Posterior vena cava (tissue), 2 donors: ENCODE results near the gene BLVRA. TPM values are rescaled to one million over a fixed set of nuclear protein-coding genes. Genes with fewer than 3 reads are reported as not detected.

ENCODE experiments used
- DNase-seq: peaks from one replicate; pipeline ENCODE4 v3.0.0-alpha.2; 2020; ENCODE audit warnings: low spot score
- intact Hi-C, 2 donors: fragments of 100-400 bp; cut with DNase I; formaldehyde crosslinking; loops; one replicate each; pipeline versions ENCODE4 v1.14.1 to v1.14.2; 2022 to 2023
- total RNA-seq, 2 donors: library from RNA; stranded (reverse); fragmentation: NEBNext Ultra II Directional; extraction: Animal tissue kit (Norgen Biotek cat#: 25700); gene quantifications; one replicate each; pipeline ENCODE4 v1.2.1, GENCODE V29; 2021
- donor health status: DM: yes; HTN: yes; CAD: no.
- donor health status: DM: yes; HTN: yes; CAD: no.

The BLVRA gene
- total RNA-seq, 2 donors from 2014 or later: 54.2 to 63.0 TPM

GRCh38 chr7:43838201-43838658 is 79.8 kb downstream of the BLVRA start:
- DNase-seq: no peak
- intact Hi-C loops: loop anchor here in 1 of 2 donors (5.0 kb wide), 1 partner anchor 256 kb away; the partner anchor contains the start of gene STK17A

DNA sequence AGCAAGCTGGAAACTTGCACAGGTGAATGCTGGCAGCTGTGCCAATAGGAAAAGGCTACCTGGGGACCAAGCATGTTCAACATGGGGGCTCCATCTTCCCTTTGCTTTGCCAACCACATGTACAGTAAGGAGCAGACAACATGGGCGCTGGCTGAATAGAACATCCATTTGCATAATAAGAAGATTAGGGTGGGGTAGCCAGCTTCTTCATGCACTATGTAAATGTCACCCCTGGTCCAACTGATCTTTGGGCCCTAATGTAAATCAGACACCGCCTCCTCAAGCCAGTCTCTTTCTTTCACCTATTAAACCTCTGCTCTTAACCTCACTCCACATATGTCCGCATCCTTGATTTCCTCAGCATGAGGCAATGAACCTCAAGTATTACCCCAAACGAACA is 84.8 kb downstream of the BLVRA start:
- intact Hi-C loops: no loop called here
- DNase-seq: no peak

GRCh38 chr7:43844257-43844656 is 85.8 kb downstream of the BLVRA start:
- intact Hi-C loops: no loop called here
- no peak for DNase-seq

- intact Hi-C loops: no loop called here
- DNase-seq: no peak
Observed at GRCh38 chr7:43844662-43845061, 86.2 kb downstream of the BLVRA start.

GRCh38 chr7:43847496-43847895 is 89.0 kb downstream of the BLVRA start:
- intact Hi-C loops: no loop called here
- no peak for DNase-seq

GRCh38 chr7:43849047-43849446 is 90.6 kb downstream of the BLVRA start:
- intact Hi-C loops: no loop called here
- DNase-seq: no peak

- intact Hi-C loops: no loop called here
- DNase-seq: no peak
Observed at GRCh38 chr7:43850348-43851116, 92.1 kb downstream of the BLVRA start.

GRCh38 chr7:43851805-43852204 is 93.3 kb downstream of the BLVRA start:
- intact Hi-C loops: no loop called here
- no peak for DNase-seq

DNA sequence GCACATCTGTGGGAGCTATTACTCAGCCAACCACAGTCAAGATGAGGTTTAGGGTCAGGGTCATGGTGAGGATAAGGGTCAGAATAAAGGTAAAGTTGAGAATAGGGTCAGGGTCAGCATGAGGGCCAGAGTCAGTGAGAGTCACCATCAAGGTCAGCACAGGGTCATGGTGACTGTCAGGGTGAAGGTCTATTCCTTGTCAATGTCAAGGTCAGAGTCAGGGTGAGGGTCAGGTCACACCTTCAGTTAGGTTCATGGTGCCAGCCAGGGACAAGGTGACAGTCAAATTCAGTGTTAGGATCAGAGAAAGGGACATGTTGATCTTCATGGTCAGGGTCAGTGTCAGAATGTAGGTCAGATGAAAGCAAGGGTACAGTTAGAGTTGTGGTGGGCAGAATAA is 96.7 kb downstream of the BLVRA start:
- intact Hi-C loops: no loop called here

DNA sequence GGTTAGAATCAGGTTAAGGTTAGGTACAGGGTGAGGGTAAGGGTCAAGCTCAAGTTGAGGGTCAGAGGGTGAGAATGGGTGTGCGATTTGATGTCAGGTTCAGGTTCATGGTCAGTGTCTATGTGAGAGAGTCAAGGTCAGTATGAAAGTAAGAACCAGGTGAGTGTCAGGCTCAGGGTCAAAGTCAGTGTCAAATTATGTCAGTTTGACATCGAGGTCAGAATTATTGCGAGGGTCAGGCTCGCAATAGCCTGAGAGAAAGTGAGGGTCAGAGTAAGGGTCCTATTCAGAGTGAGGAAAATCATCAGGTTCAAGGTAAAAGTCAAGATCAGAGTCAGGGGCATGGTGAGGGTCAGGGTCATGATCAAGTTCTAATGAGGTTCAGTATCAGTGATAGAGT is 97.8 kb downstream of the BLVRA start:
- intact Hi-C loops: no loop called here
- DNase-seq: no peak

More for the DNA sequence above, 96.7 kb downstream of the BLVRA start:
- DNase-seq: no peak

Other genes starting within 250 kb of the BLVRA start
- gene STK17A, start 175.6 kb upstream of the BLVRA start, total RNA-seq: 10 to 100 TPM; 21.1 to 32.2 TPM
- 10 to 100 TPM; 29.0 to 29.6 TPM for gene COA1, start 29.2 kb upstream of the BLVRA start, total RNA-seq
- 10 to 100 TPM; 58.0 to 59.9 TPM for gene MRPS24, start 110.8 kb downstream of the BLVRA start, total RNA-seq
- gene URGCP, start 147.9 kb downstream of the BLVRA start, total RNA-seq: 10 to 100 TPM; 27.9 to 37.5 TPM
- gene UBE2D4, start 167.8 kb downstream of the BLVRA start, total RNA-seq: 10 to 100 TPM; 23.7 to 33.0 TPM
- gene SPDYE1, start 239.2 kb downstream of the BLVRA start, total RNA-seq: not detected